Inflammatory macrophage (primary cell): ENCODE results near the gene KRT8.

Experiments used
- DNase-seq, 2 donors: peaks; one replicate each; pipeline ENCODE4 v3.0.0-alpha.2; 2020 to 2022

Gene KRT8

DNA sequence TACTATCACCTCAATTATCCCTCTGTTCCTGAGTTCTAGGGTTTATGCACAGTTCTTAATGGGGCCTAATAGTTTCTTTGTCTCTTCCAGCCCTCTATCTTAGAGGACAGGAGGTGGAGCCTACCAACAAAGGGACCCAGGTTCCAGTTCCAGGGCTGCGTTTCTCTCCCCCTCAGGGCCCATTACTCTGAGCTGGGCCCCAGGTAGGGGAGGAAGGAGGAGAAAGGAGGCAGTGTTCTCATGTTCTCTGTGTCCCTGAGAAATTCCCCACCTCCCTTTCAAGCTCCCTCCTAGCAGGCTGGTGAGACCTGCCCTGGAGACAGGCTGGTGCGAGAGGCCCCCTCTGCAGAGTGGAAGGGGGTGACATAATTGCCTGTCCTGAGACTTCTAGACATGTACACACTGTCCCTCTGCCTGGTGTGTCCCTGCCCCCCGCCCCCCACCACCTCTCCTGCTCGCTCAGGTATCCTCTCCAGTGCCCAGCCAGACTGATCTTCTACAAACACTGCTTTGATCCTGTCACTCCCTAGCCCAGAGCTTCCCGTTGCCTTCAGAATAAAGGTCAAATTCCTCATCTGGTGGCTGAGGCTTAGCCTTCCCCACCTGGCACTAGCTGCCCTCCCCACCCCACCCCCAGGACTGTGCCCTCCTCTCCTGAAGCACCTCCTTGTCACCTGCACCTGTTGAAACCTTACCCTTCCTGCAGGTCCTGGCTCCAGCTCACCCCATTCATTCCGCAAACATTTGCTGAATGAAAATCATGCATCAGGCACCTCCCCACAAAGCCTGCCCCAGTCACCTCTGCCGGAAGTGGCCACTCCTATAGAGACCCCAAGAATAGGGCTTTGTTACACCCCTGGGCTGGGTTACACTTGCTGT, 21.1 kb upstream of the KRT8 start:
- DNase-seq = no peak

DNA sequence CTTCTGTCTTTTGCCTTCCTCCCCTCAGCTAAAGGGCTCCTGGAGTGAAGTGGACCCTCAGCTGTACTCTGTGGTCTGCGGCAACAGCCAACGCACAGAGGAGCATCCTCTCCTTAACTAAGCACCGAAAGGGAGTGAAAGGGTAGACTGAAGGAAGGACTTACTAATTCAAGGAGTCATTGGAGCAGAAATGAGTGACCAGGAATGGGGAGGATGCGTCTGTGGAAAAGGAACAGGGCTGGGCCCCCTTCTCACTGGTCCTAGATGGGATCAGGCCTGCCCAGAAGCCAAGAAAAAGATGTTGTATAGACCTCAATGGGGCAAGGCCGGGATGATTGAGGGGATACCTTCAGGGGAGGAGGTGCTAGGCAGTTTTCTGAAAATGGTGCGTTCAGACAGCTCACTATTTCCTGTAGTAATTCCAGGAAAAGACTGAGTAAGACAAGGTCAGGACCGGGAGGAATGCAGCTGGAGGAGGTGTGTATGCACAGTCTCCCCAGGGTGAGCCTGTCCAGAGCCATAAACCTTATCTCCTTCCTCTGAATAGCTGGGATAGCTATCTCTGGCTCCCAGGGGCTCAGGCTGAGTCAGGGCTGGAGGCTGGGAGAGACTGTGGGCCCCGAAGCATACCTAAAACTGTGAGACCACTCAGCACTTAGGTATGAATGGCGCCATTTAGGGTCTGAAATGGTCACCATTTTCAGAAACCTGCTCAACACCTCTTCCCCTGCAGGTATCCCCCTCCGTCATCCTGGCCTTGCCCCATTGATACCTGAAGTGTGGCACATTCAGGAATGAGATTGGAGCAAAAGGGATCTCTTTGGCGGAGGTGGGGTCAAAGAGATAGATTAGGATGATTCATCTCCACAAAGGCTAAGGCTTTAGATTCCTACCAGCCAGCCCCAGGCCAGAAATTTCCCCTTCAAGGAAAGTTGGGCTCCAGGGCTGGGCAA, 20.2 kb upstream of the KRT8 start:
- DNase-seq = no peak

GRCh38 chr12:52921488-52922165, 16.8 kb upstream of the KRT8 start:
- no peak for DNase-seq

- DNase-seq = no peak
Measured at GRCh38 chr12:52920937-52921336, 16.1 kb upstream of the KRT8 start.

GRCh38 chr12:52918784-52919183, 13.9 kb upstream of the KRT8 start:
- no peak for DNase-seq

DNA sequence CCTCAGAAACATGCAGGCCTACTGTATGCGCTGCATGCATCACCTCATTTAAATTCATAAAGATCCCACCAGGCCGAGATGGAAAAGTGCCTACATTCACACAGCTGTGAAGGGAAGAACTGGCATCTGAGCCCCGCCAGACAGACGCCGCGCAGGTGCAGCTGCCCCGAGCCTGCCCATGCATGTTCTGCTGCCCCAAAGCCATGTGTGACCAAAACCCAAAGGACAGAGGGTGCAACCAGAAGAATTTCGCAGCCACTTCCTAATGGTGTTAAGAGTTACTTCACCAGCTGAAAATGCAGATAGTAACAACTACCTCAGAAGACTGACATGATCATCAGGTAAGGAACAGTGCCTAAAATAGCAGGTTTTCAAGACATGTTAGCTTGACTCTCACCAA, 13.5 kb upstream of the KRT8 start:
- no peak for DNase-seq

DNA sequence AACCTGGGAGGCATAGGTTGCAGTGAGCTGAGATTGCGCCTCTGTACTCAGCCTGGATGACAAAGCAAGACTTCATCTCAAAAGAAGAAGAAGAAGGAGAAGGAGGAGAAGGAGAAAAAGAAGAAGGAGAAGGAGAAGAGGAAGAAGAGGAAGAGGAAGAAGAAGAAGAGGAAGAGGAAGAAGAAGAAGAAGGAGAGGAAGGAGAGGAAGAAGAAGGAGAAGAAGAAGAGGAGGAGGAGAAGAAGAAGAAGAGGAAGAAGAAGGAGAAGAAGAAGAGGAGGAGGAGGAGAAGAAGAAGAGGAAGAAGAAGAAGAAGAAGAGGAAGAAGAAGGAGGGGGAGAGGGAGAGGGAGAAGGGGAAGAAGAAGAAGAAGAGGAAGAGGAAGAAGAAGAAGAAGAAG, 12.9 kb upstream of the KRT8 start:
- no peak for DNase-seq

GRCh38 chr12:52916216-52916615, 11.3 kb upstream of the KRT8 start:
- DNase-seq = no peak

GRCh38 chr12:52915637-52916036, 10.8 kb upstream of the KRT8 start:
- DNase-seq = no peak

- no peak for DNase-seq
Measured at GRCh38 chr12:52914576-52915121, 9.8 kb upstream of the KRT8 start.

GRCh38 chr12:52913431-52913821, 8.6 kb upstream of the KRT8 start:
- no peak for DNase-seq

DNA sequence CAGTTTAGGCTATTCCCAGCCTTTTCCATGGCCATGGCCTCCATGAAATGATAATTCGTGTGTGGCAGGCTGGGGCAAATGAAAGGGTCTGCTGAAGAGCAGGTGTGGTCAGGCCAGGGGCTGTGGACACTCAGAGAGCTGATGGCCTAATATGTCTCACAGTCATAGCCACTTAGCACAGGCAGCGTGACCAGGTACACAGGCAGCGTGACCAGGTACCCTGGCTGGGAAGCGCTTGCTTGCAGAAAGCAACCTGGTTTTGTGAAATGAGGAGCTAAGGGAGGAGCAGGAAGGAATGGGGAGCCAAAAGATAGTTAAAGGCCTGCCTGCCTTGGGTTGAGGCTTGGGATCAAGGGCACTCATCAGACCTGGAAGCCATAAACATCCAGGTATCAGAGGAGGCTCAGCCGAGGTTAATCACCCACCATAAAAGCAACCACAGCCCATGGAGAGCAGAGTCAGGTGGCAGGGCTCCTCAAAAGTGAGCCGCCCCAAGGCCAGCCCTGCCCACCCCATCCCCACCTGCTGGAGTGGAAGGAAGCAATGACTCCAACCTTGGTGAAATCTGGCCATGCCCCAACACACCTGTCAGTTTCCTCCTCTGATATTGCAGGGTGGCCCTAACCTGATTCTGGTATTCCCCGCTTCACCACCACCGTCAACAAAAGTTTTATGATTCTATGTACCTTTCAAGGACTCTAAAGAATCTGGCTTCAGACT, 8.0 kb upstream of the KRT8 start:
- no peak for DNase-seq

DNA sequence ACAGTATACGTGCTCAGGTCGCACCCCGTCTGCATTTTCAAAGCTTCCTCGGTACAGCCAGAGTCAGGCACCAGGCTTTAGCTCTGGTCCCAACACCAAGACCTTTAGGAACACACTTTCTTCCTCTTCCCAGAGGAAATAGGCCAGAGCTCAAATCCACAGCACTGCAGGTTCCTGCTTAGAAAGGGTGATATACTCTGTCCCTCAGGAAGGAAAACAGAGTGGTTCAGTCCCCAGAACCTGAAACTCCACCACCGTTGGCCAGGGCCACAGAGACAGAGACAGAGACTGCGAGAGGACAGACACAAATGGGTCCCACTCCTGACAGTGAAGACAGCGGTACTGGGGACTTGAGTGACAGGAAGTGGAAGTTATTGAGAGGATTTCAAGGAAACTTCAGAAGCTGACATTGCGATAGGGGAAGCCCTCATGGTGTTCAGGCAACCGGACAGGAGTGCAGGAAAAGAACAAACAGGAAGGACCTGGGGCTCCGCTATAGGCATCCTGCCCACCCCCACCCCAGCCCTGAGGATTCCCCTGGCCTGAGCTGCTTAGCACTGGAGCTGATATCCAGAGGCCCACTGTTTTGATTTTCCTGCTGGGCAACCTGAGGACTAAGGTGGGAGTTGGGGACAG, 5.5 kb upstream of the KRT8 start:
- DNase-seq = peak in 1 of 2 donors; percentile 21

DNA sequence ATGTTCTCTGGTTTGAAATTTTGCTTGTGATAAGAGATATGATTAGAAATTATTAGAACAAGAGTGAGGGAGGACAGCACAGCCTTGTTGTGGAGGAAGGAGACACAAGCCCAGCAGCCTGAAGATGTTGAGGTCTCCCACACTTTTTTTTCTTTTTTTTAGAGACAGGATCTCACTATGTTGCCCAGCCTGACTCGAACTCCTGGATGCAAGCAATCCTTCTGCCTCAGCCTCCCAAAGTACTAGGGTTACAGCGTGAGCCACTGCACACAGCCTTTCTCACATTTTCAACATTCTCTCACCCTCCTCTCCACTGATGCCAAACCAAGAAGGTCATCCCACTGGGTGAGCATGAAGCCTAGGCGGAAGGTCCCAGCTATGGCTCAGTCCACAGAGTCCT, 4.9 kb upstream of the KRT8 start:
- DNase-seq = no peak

- DNase-seq = no peak
Measured at GRCh38 chr12:52909331-52909730, 4.5 kb upstream of the KRT8 start.

DNA sequence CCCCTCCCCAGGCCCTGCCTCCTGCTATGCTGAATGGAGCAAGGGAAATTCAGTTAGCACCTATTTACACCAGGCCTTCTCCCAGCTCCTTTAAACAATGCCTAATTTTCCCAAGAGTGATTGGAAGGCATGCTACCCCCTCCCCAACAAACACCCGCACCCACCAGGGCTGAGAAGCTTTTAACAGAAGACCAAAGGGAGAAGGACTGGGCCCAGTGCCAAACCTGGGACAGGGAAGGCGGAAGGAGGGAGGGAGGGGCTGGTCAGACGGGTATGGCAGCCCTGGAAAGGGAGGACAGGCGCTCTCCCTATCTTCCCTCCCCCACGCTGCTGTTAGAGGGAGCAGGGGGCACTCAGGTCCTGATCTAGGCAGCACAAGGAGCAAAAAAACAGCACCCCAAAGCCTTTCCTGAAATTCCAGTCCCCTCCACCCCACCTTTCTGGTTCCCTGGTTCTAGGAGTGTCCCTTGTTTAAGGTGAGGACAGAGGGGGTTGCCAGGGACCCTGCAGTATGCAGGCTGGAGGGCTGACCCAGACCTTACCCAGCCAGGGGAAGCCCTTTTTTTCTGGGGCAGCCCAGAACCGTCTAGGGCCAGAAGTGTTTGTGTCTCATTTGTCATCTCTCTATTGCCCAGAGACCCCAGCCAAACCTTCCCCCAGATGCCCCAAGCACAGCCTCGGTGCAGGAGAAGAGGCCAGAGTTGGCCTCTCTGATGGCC, 2.4 kb upstream of the KRT8 start:
- no peak for DNase-seq

DNA sequence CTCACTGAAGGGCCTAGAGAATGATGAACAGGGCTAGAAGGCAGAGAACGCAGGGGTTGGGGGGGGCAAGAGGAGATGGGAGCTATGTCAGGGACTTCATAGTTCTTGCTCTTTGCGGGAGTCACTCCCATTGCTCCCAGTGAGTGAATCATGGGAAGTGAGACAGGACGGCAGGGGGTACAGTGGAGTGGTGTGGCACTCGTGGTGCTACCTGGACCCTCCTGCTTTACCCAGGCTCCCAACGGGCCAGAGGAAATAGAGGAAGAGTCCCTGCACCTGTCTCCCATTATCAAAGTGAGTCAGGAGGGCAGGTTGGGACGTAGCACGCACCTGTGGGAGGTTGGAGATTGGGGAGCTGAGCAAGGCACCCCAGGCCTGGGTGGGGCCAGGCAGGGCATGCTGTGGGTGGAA, 1.3 kb upstream of the KRT8 start:
- no peak for DNase-seq

GRCh38 chr12:52903855-52904508, 894 bp downstream of the KRT8 start:
- no peak for DNase-seq

- peak; percentile 47 to 54 for DNase-seq
Measured at GRCh38 chr12:52903285-52903854, 1.5 kb downstream of the KRT8 start.
